GM12878 (cell line): Measurements from ENCODE around the gene CERKL. TPM values are rescaled to one million over a fixed set of nuclear protein-coding genes. Genes with fewer than 3 reads are reported as not detected.

ENCODE experiments used
- ATAC-seq: fragments of 200-7000 bp; cut with Tn5 transposase; 3 replicates; pipeline ENCODE4 v1.9.1; 2020; ENCODE audit warnings: mild to moderate bottlenecking, moderate library complexity
- BruUV-seq: library from RNA; stranded (reverse); fragments of 400-500 nt; replicated peaks from 2 replicates; lab custom pipeline; 2021; lab: Mats Ljungman, UMichigan
- CTCF ChIA-PET: fragments of 300-600 bp; sonication (Branson Sonifier 250); formaldehyde crosslinking; extraction: SDS; loops from one replicate; lab custom pipeline; 2021; ENCODE audit warnings: inconsistent platforms; lab: Yijun Ruan, JAX
- POLR2A ChIA-PET: fragments of 350-600 bp; formaldehyde crosslinking; extraction: SDS; loops from one replicate; lab custom pipeline; 2021; ENCODE audit warnings: inconsistent platforms; lab: Charles Lee
- RAD21 ChIA-PET: fragments of 300-600 bp; sonication (Branson Sonifier 250); formaldehyde crosslinking; loops from one replicate; lab custom pipeline; 2023; ENCODE audit warnings: antibody characterized with exemption; ENCODE audit not compliant: unreplicated experiment; lab: Charles Lee
- SMC1A ChIA-PET: fragments of 300-600 bp; sonication (Branson Sonifier 250); formaldehyde crosslinking; loops from one replicate; lab custom pipeline; 2023; ENCODE audit not compliant: unreplicated experiment, uncharacterized antibody; lab: Charles Lee
- DNase-seq: peaks from one replicate; pipeline ENCODE4 v3.0.0-alpha.2; 2011; ENCODE audit warnings: low read depth, low spot score
- FAIRE-seq: peaks from 3 replicates; lab custom pipeline; 2011; peaks lifted over from hg19 to GRCh38; lab: Jason Lieb, UNC
- H2AFZ ChIP-seq: 2 replicates; pipeline ENCODE4 v1.6.0; 2011; ENCODE audit warnings: low read depth, low read length, control low read depth; ENCODE audit not compliant: control insufficient read depth
- H3K27ac ChIP-seq: 2 replicates; pipeline ENCODE4 v1.5.1; 2011; ENCODE audit warnings: control low read depth; ENCODE audit not compliant: control insufficient read depth, insufficient read depth
- H3K27me3 ChIP-seq, 2 experiments: replicated peaks in 1 of 2; 2 replicates each; pipeline versions ENCODE4 v1.6.0 to v1.6.1; 2011; ENCODE audit warnings: low read length in 1 of 2; ENCODE audit not compliant: control insufficient read depth in 2 of 2, insufficient read depth in 2 of 2
- H3K36me3 ChIP-seq, 2 experiments: 2 replicates each; pipeline ENCODE4 v1.5.1; 2011; ENCODE audit warnings: low read length in 1 of 2; ENCODE audit not compliant: control insufficient read depth in 2 of 2, insufficient read depth in 2 of 2
- H3K4me1 ChIP-seq: 2 replicates; pipeline ENCODE4 v1.6.1; 2011; ENCODE audit warnings: mild to moderate bottlenecking, low read length, moderate library complexity, mixed read lengths; ENCODE audit not compliant: control insufficient read depth, insufficient read depth
- H3K4me2 ChIP-seq: 2 replicates; pipeline ENCODE4 v1.6.0; 2011; ENCODE audit warnings: control low read depth; ENCODE audit not compliant: control insufficient read depth, insufficient read depth
- H3K4me3 ChIP-seq: fragments of 200-600 bp; sonication (generic); 2 replicates; pipeline ENCODE4 v1.5.1; 2016
- H3K79me2 ChIP-seq: 2 replicates; pipeline ENCODE4 v1.6.0; 2011; ENCODE audit warnings: low read length; ENCODE audit not compliant: control insufficient read depth, insufficient read depth
- H3K9ac ChIP-seq: 2 replicates; pipeline ENCODE4 v1.8.0; 2011; ENCODE audit warnings: low read length, control low read depth, mixed read lengths; ENCODE audit not compliant: control insufficient read depth, insufficient read depth
- H3K9me3 ChIP-seq: replicated peaks from 3 replicates; pipeline ENCODE4 v1.5.1; 2011; ENCODE audit warnings: mild to moderate bottlenecking, low read length; ENCODE audit not compliant: control insufficient read depth, insufficient read depth
- H4K20me1 ChIP-seq: 2 replicates; pipeline ENCODE4 v1.6.0; 2011; ENCODE audit not compliant: control insufficient read depth, insufficient read depth
- CREM ChIP-seq: IDR thresholded peaks from 2 replicates; pipeline ENCODE4 v1.6.1; 2014; ENCODE audit warnings: antibody characterized with exemption, low read depth
- E2F4 ChIP-seq: IDR thresholded peaks from 2 replicates; pipeline ENCODE4 v1.6.1; 2012; ENCODE audit warnings: low read depth, low read length, improper control_type of control experiment
- GABPA ChIP-seq: IDR thresholded peaks from 2 replicates; pipeline ENCODE4 v1.6.1; 2014; ENCODE audit warnings: antibody characterized with exemption, low read depth, mild to moderate bottlenecking, inconsistent platforms
- HDAC6 ChIP-seq: fragments of 200-600 bp; sonication (generic); IDR thresholded peaks from one replicate; pipeline ENCODE4 v1.8.0; 2017; ENCODE audit warnings: antibody characterized with exemption; ENCODE audit not compliant: unreplicated experiment
- HSF1 ChIP-seq: fragments of 150-350 bp; IDR thresholded peaks from 2 replicates; pipeline ENCODE4 v1.6.1; 2014; ENCODE audit warnings: mild to moderate bottlenecking, low read depth, low read length
- IKZF2 ChIP-seq, 2 experiments: fragments of 450-650 bp; IDR thresholded peaks; 2 replicates each; pipeline ENCODE4 v1.6.1; 2017; ENCODE audit warnings: mild to moderate bottlenecking in 2 of 2, moderate library complexity in 2 of 2
- KLF5 ChIP-seq: fragments of 450-650 bp; IDR thresholded peaks from 2 replicates; pipeline ENCODE4 v1.6.1; 2014; ENCODE audit warnings: mild to moderate bottlenecking; ENCODE audit not compliant: partially characterized antibody
- NFYB ChIP-seq: IDR thresholded peaks from 2 replicates; pipeline ENCODE4 v1.6.1; 2011; ENCODE audit warnings: low read depth, mild to moderate bottlenecking, low read length, improper control_type of control experiment, moderate library complexity; ENCODE audit not compliant: insufficient read depth
- NR2F1 ChIP-seq: fragments of 450-650 bp; conservative IDR thresholded peaks from 2 replicates; pipeline ENCODE4 v1.6.1; 2017; ENCODE audit warnings: mild to moderate bottlenecking
- PKNOX1 ChIP-seq: fragments of 450-650 bp; IDR thresholded peaks from 2 replicates; pipeline ENCODE4 v1.6.1; 2016; ENCODE audit warnings: mild to moderate bottlenecking
- RFX5 ChIP-seq: IDR thresholded peaks from 2 replicates; pipeline ENCODE4 v1.6.1; 2011; ENCODE audit warnings: low read depth, low read length, improper control_type of control experiment
- SUZ12 ChIP-seq: fragments of 200-600 bp; sonication (generic); IDR thresholded peaks from one replicate; pipeline ENCODE4 v1.6.1; 2018; ENCODE audit warnings: antibody characterized with exemption, mild to moderate bottlenecking; ENCODE audit not compliant: unreplicated experiment
- YY1 ChIP-seq: IDR thresholded peaks from 2 replicates; pipeline ENCODE4 v1.6.1; 2011; ENCODE audit warnings: low read depth, mild to moderate bottlenecking, low read length
- ZNF217 ChIP-seq: fragments of 450-650 bp; IDR thresholded peaks from 2 replicates; pipeline ENCODE4 v1.6.1; 2017; ENCODE audit warnings: antibody characterized with exemption, mild to moderate bottlenecking
- ZSCAN29 ChIP-seq: fragments of 450-650 bp; IDR thresholded peaks from 2 replicates; pipeline ENCODE4 v1.6.1; 2017; ENCODE audit warnings: mild to moderate bottlenecking, moderate library complexity
- WGBS: methylation state at CpG from one replicate; pipeline ENCODE4 v1.1.6; 2016; ENCODE audit warnings: low lambda C conversion rate; ENCODE audit not compliant: insufficient replicate concordance, insufficient coverage; ENCODE audit errors: missing lambda C conversion rate; 5-methylcytosine and 5-hydroxymethylcytosine counted together
- in situ Hi-C: fragments of 300-500 bp; cut with MboI; formaldehyde crosslinking; loops from 9 replicates; pipeline ENCODE4 v1.14.3; 2018; ENCODE audit warnings: mixed read lengths
- intact Hi-C: fragments of 100-400 bp; cut with micrococcal nuclease; formaldehyde crosslinking; loops from one replicate; pipeline ENCODE4 v1.14.2; 2022; ENCODE audit not compliant: unreplicated experiment
- polyA plus RNA-seq, 11 experiments: library from polyadenylated mRNA; depleted of rRNA in 4 of 11; unstranded in 6 of 11; stranded (reverse) in 5 of 11; fragments of >200 nt; fragmentation: Nextera tagmentation in 4 of 11; fragmentation: Illumina TruSeq in 1 of 11; extraction: Ambion mirVana in 4 of 11; extraction: Trizol in 1 of 11; gene quantifications; 1 replicate in 1 of 11; 2 replicates in 10 of 11; pipeline versions ENCODE4 v1.2.1 to v1.2.3, GENCODE V29; 2011 to 2016; ENCODE audit warnings: inconsistent platforms in 2 of 11, missing spikeins in 2 of 11, low read depth in 1 of 11
- total RNA-seq, 4 experiments: library from RNA; depleted of rRNA in 3 of 4; stranded (reverse); fragments of >200 nt in 3 of 4; fragmentation: Illumina TruSeq in 1 of 4; extraction: Trizol in 1 of 4; gene quantifications; 2 replicates each; pipeline versions ENCODE4 v1.2.1 to v1.2.3, GENCODE V29; 2013 to 2021
- TF ChIP-seq, protein P1 (sequence below): IDR thresholded peaks from 2 replicates; pipeline ENCODE4 v1.6.1; 2012; ENCODE audit warnings: low read length, inconsistent platforms
- TF ChIP-seq, protein P2 (sequence below): fragments of 450-650 bp; IDR thresholded peaks from 2 replicates; pipeline ENCODE4 v1.6.1; 2017; ENCODE audit warnings: borderline replicate concordance

CERKL gene
- total and polyA plus RNA-seq, 10 of the 15 experiments (the other 5 are each of a cell fraction or from before 2014, with no cell fraction given) = 0.05 to 23.0 (median 6.0) TPM; not detected in 2

DNA sequence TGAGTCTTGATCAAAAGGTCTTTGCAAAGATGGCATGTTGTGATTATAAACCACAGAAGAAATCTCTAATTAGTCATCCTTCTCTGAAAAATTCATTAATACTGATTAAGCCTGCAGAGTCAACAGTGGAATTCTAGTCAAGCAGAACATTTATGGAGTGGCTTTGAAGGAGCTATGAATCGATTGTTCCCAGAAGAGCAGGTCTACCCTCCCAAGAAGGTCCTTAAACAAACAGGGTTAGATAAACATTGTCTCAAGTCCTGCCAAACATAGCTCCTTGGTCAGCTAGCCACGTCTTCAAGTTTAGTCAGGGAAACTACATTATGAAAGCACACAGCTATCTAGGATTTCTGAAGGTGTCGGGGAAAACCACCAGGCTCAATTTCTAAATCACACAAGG is 110.8 kb downstream of the CERKL start:
- 75% methylated on average over 3 of the region's 3 CpGs for WGBS
- DNase-seq = no peak
- no peaks in the 10 kb centered on the region for H4K20me1 ChIP-seq
- SMC1A ChIA-PET = interaction anchor here (0.6 to 2.5 kb wide), 5 partner anchors 13 to 169 kb away, joined by 3 to 10 read pairs (median 7); no protein-coding TSS in a partner anchor
- no peak for TF ChIP-seq NFYB
- TF ChIP-seq, protein P1, sequence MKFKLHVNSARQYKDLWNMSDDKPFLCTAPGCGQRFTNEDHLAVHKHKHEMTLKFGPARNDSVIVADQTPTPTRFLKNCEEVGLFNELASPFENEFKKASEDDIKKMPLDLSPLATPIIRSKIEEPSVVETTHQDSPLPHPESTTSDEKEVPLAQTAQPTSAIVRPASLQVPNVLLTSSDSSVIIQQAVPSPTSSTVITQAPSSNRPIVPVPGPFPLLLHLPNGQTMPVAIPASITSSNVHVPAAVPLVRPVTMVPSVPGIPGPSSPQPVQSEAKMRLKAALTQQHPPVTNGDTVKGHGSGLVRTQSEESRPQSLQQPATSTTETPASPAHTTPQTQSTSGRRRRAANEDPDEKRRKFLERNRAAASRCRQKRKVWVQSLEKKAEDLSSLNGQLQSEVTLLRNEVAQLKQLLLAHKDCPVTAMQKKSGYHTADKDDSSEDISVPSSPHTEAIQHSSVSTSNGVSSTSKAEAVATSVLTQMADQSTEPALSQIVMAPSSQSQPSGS = no peak
- TF ChIP-seq RFX5 = no peak
- no peak for TF ChIP-seq HDAC6
- TF ChIP-seq E2F4 = no peak
- no peak for TF ChIP-seq YY1
- no peak for TF ChIP-seq CREM
- no peak for TF ChIP-seq NR2F1
- TF ChIP-seq SUZ12 = no peak
- no peak for TF ChIP-seq ZNF217
- no peak for TF ChIP-seq GABPA
- TF ChIP-seq HSF1 = no peak
- TF ChIP-seq ZSCAN29 = no peak
- no peak for TF ChIP-seq KLF5
- TF ChIP-seq PKNOX1 = no peak
- no peak for TF ChIP-seq IKZF2 (IDR thresholded peaks at IDR 0.05)
- TF ChIP-seq, protein P2, sequence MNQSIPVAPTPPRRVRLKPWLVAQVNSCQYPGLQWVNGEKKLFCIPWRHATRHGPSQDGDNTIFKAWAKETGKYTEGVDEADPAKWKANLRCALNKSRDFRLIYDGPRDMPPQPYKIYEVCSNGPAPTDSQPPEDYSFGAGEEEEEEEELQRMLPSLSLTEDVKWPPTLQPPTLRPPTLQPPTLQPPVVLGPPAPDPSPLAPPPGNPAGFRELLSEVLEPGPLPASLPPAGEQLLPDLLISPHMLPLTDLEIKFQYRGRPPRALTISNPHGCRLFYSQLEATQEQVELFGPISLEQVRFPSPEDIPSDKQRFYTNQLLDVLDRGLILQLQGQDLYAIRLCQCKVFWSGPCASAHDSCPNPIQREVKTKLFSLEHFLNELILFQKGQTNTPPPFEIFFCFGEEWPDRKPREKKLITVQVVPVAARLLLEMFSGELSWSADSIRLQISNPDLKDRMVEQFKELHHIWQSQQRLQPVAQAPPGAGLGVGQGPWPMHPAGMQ = no peak
- TF ChIP-seq, all 136 proteins: peak for 0
- H3K9ac ChIP-seq = no peak overlapping the region
- no TSS peak for BruUV-seq
- no peaks in the 10 kb centered on the region for H3K9me3 ChIP-seq
- no peak overlapping the region for H3K4me3 ChIP-seq
- H3K4me2 ChIP-seq = no peak overlapping the region
- ChIA-PET CTCF (interaction anchor here (0.6 to 1.6 kb wide), 3 partner anchors 25 to 80 kb away, joined by 3 read pairs; no protein-coding TSS in a partner anchor), POLR2A (no interaction called here), RAD21 (no interaction called here)
- H3K4me1 ChIP-seq = no peaks in the 10 kb centered on the region
- no peaks in the 10 kb centered on the region for H3K79me2 ChIP-seq
- H3K36me3 ChIP-seq = no peaks in the 10 kb centered on the region
- ATAC-seq (no peak), FAIRE-seq (no peak)
- H3K27ac ChIP-seq = no peak overlapping the region
- in situ Hi-C loops = no loop called here
- H2AFZ ChIP-seq = no peak overlapping the region
- no peaks in the 10 kb centered on the region for H3K27me3 ChIP-seq
- intact Hi-C loops = no loop called here
